H1 (cell line): ENCODE results near the gene TMPRSS11F. TPM values are rescaled to one million over a fixed set of nuclear protein-coding genes. Genes with fewer than 3 reads are reported as not detected.

Experiments
- CHD1 ChIP-seq: IDR thresholded peaks from 2 replicates; pipeline ENCODE4 v1.6.1; 2012; ENCODE audit warnings: low read depth, low read length, improper control_type of control experiment
- CHD2 ChIP-seq: IDR thresholded peaks from 2 replicates; pipeline ENCODE4 v1.6.1; 2012; ENCODE audit warnings: low read length, improper control_type of control experiment
- CHD7 ChIP-seq: fragments of 300-600 bp; sonication (generic); IDR thresholded peaks from 2 replicates; pipeline ENCODE4 v1.7.1; 2012; ENCODE audit warnings: low read length, moderate library complexity, mild to moderate bottlenecking, inconsistent platforms; ENCODE audit not compliant: insufficient replicate concordance
- E2F6 ChIP-seq: IDR thresholded peaks from 2 replicates; pipeline ENCODE4 v1.6.1; 2012; ENCODE audit warnings: inconsistent platforms
- EP300 ChIP-seq, 2 experiments: IDR thresholded peaks; 1 replicate in 1 of 2; 2 replicates in 1 of 2; pipeline ENCODE4 v1.6.1; 2011 to 2012; ENCODE audit warnings: low read depth in 2 of 2, low read length in 2 of 2, mild to moderate bottlenecking in 2 of 2, borderline replicate concordance in 1 of 2, inconsistent platforms in 1 of 2, moderate library complexity in 1 of 2
- KDM5A ChIP-seq: fragments of 200-600 bp; IDR thresholded peaks from 2 replicates; pipeline ENCODE4 v1.7.1; 2012; ENCODE audit warnings: mild to moderate bottlenecking, low read length, inconsistent platforms, mixed read lengths
- POU5F1 ChIP-seq: IDR thresholded peaks from 2 replicates; pipeline ENCODE4 v1.6.1; 2011; ENCODE audit warnings: low read depth, mild to moderate bottlenecking, low read length, moderate library complexity
- RAD21 ChIP-seq, 2 experiments: IDR thresholded peaks in 1 of 2; conservative IDR thresholded peaks in 1 of 2; 2 replicates each; pipeline ENCODE4 v1.6.1; 2011; ENCODE audit warnings: low read depth in 2 of 2, low read length in 2 of 2, improper control_type of control experiment in 1 of 2, inconsistent platforms in 1 of 2, mild to moderate bottlenecking in 1 of 2, moderate library complexity in 1 of 2
- SIN3A ChIP-seq, 2 experiments: IDR thresholded peaks in 1 of 2; conservative IDR thresholded peaks in 1 of 2; 2 replicates each; pipeline ENCODE4 v1.6.1; 2011 to 2012; ENCODE audit warnings: low read length in 2 of 2, improper control_type of control experiment in 1 of 2, low read depth in 1 of 2, mild to moderate bottlenecking in 1 of 2
- SIRT6 ChIP-seq: IDR thresholded peaks from one replicate; pipeline ENCODE4 v1.7.1; 2012; ENCODE audit warnings: low read length, inconsistent platforms
- polyA plus RNA-seq, 7 experiments: library from polyadenylated mRNA; depleted of rRNA in 3 of 7; stranded (reverse) in 5 of 7; unstranded in 2 of 7; fragments of >200 nt in 5 of 7; fragments of 200-250 nt in 2 of 7; gene quantifications; 1 replicate in 5 of 7; 2 replicates in 1 of 7; 4 replicates in 1 of 7; pipeline versions ENCODE4 v1.2.1 to v1.2.3, GENCODE V29; 2011 to 2013; ENCODE audit warnings: missing spikeins in 2 of 7, mixed read lengths in 2 of 7
- total RNA-seq: library from RNA; stranded (reverse); fragmentation: NEBNext Ultra II Directional; extraction: Animal tissue kit (Norgen Biotek cat#: 25700); gene quantifications from 2 replicates; pipeline ENCODE4 v1.2.1, GENCODE V29; 2021

Gene TMPRSS11F
- total and polyA plus RNA-seq, 2 of the 8 experiments (the other 6 are each of a cell fraction or from before 2014, with no cell fraction given): not detected

DNA sequence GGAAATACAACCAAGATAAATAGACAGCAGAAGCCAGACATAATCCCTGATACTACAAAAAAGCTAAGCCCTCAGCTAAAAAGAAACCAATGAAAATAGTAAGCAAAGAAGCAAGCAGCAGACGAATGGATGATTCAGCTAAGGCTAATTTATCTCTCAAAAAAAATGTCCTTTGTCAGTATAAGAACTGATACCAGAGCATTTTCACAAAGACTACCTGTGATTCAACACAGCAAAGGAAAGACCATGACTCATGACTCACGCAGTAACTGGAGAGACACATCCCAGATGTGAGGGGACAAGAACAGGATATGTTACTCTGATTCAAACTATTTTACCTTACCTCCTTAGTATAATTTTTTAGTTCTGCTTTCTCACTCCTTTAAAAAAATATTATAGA is 22.7 kb upstream of the TMPRSS11F start (continued):
- no peak for TF ChIP-seq POU5F1
- no peak for TF ChIP-seq EP300 (IDR thresholded peaks at IDR 0.05; ENCODE audit: borderline replicate concordance in 1 of 2, low read depth in 2 of 2, low read length in 2 of 2)
- TF ChIP-seq CHD2: no peak
- no peak for TF ChIP-seq SIRT6
- TF ChIP-seq RAD21 (IDR thresholded peaks at IDR 0.05 in 1 of 2, conservative IDR thresholded peaks at IDR 0.05 in 1 of 2; ENCODE audit: low read depth in 2 of 2, low read length in 2 of 2): no peak
- no peak for TF ChIP-seq KDM5A
- no peak for TF ChIP-seq E2F6
- TF ChIP-seq CHD1: no peak
- no peak for TF ChIP-seq CHD7
- TF ChIP-seq SIN3A (conservative IDR thresholded peaks at IDR 0.05 in 1 of 2, IDR thresholded peaks at IDR 0.05 in 1 of 2; ENCODE audit: low read depth in 1 of 2, low read length in 2 of 2): no peak
